Measurements from ENCODE around the gene KYAT1. TPM values are rescaled to one million over a fixed set of nuclear protein-coding genes. Genes with fewer than 3 reads are reported as not detected.

KYAT1 gene
- total RNA-seq, 1 donor from 2014 or later: 12.1 TPM

- intact Hi-C loops (cut with micrococcal nuclease): no loop called here
- Histone ChIP-seq H3K36me3 (peaks cover 39% of the 10 kb centered on the region), H3K27ac (replicated peaks) (peak overlapping the region; percentile 48), H3K9me3 (replicated peaks) (no peaks in the 10 kb centered on the region), H3K4me3 (no peak overlapping the region), H3K27me3 (ENCODE audit: low read depth) (no peaks in the 10 kb centered on the region), H3K4me1 (peaks cover 73% of the 10 kb centered on the region)
- no peak for TF ChIP-seq CTCF (IDR thresholded peaks at IDR 0.05; ENCODE audit: borderline replicate concordance)
- no peak for DNase-seq
These were observed 24.2 kb upstream of the KYAT1 start for GRCh38 chr9:128905964-128906363.

GRCh38 chr9:128903871-128904620 lies 22.3 kb upstream of the KYAT1 start:
- peaks cover 28% of the 10 kb centered on the region for H3K36me3 ChIP-seq
- intact Hi-C loops (cut with micrococcal nuclease): no loop called here
- H3K4me3 ChIP-seq: no peak overlapping the region
- no peaks in the 10 kb centered on the region for H3K27me3 ChIP-seq (ENCODE audit: low read depth)
- H3K27ac ChIP-seq (replicated peaks): peak overlapping the region; percentile 23
- TF ChIP-seq CTCF (IDR thresholded peaks at IDR 0.05; ENCODE audit: borderline replicate concordance): no peak
- no peak for DNase-seq
- H3K4me1 ChIP-seq: peaks cover 73% of the 10 kb centered on the region
- H3K9me3 ChIP-seq (replicated peaks): no peaks in the 10 kb centered on the region

- Histone ChIP-seq H3K4me3 (no peak overlapping the region), H3K4me1 (peaks cover 78% of the 10 kb centered on the region)
These were observed 21.3 kb upstream of the KYAT1 start for GRCh38 chr9:128903079-128903461.

GRCh38 chr9:128902351-128903078 lies 20.8 kb upstream of the KYAT1 start:
- Histone ChIP-seq H3K4me3 (no peak overlapping the region), H3K36me3 (peaks cover 17% of the 10 kb centered on the region), H3K27ac (replicated peaks) (peak overlapping the region; percentile 82), H3K27me3 (ENCODE audit: low read depth) (no peaks in the 10 kb centered on the region), H3K9me3 (replicated peaks) (no peaks in the 10 kb centered on the region), H3K4me1 (peaks cover 79% of the 10 kb centered on the region)
- TF ChIP-seq CTCF (IDR thresholded peaks at IDR 0.05; ENCODE audit: borderline replicate concordance): no peak
- intact Hi-C loops (cut with micrococcal nuclease): no loop called here
- peak; percentile 56 for DNase-seq

More at GRCh38 chr9:128903079-128903461, 21.3 kb upstream of the KYAT1 start:
- Histone ChIP-seq H3K9me3 (replicated peaks) (no peaks in the 10 kb centered on the region), H3K27me3 (ENCODE audit: low read depth) (no peaks in the 10 kb centered on the region), H3K27ac (replicated peaks) (peak overlapping the region; percentile 82), H3K36me3 (peaks cover 22% of the 10 kb centered on the region)
- no peak for DNase-seq
- TF ChIP-seq CTCF (IDR thresholded peaks at IDR 0.05; ENCODE audit: borderline replicate concordance): no peak
- intact Hi-C loops (cut with micrococcal nuclease): no loop called here

- no peaks in the 10 kb centered on the region for H3K9me3 ChIP-seq (replicated peaks)
- no peak for TF ChIP-seq CTCF (IDR thresholded peaks at IDR 0.05; ENCODE audit: borderline replicate concordance)
- no peaks in the 10 kb centered on the region for H3K27me3 ChIP-seq (ENCODE audit: low read depth)
- H3K4me3 ChIP-seq: no peak overlapping the region
- intact Hi-C loops (cut with micrococcal nuclease): no loop called here
- H3K27ac ChIP-seq (replicated peaks): peak overlapping the region; percentile 82
- DNase-seq: no peak
- peaks cover 80% of the 10 kb centered on the region for H3K4me1 ChIP-seq
- H3K36me3 ChIP-seq: peaks cover 19% of the 10 kb centered on the region
These were observed 20.1 kb upstream of the KYAT1 start for GRCh38 chr9:128901822-128902221.

All from left ventricle myocardium inferior (tissue), 1 donor.